ENCODE results near the gene TYW1B.
"Not testable (repeated sequence)": the region's sequence is repeated elsewhere in the genome, so short reads cannot be mapped to it uniquely, and the experiment has no call there.

TYW1B gene

GRCh38 chr7:72730815-72731214 lies 97.2 kb downstream of the TYW1B start:
- not testable (repeated sequence) for H3K79me2 ChIP-seq (ENCODE audit: control insufficient read depth, low read length); H3K27ac ChIP-seq (ENCODE audit: low read depth, low read length); H3K4me3 ChIP-seq (ENCODE audit: low read length); H3K4me2 ChIP-seq (ENCODE audit: low read length); H3K36me3 ChIP-seq (ENCODE audit: control insufficient read depth, low read length); H3K9me3 ChIP-seq (ENCODE audit: control insufficient read depth, insufficient read depth, low read length); H3K4me1 ChIP-seq (ENCODE audit: control insufficient read depth, low read length); H4K20me1 ChIP-seq (ENCODE audit: control insufficient read depth, insufficient read depth, low read depth, low read length); H3K9me2 ChIP-seq (replicated peaks; ENCODE audit: control insufficient read depth, low read length); H3F3A ChIP-seq (ENCODE audit: control insufficient read depth, insufficient read depth); H3K27me3 ChIP-seq (ENCODE audit: control insufficient read depth, low read length)

GRCh38 chr7:72730384-72730783 lies 97.6 kb downstream of the TYW1B start:
- H3K79me2 ChIP-seq (ENCODE audit: control insufficient read depth, low read length); H3K27me3 ChIP-seq (ENCODE audit: control insufficient read depth, low read length); H4K20me1 ChIP-seq (ENCODE audit: control insufficient read depth, insufficient read depth, low read depth, low read length); H3F3A ChIP-seq (ENCODE audit: control insufficient read depth, insufficient read depth); H3K9me3 ChIP-seq (ENCODE audit: control insufficient read depth, insufficient read depth, low read length); H3K4me3 ChIP-seq (ENCODE audit: low read length); H3K27ac ChIP-seq (ENCODE audit: low read depth, low read length); H3K36me3 ChIP-seq (ENCODE audit: control insufficient read depth, low read length); H3K4me1 ChIP-seq (ENCODE audit: control insufficient read depth, low read length); H3K9me2 ChIP-seq (replicated peaks; ENCODE audit: control insufficient read depth, low read length); H3K4me2 ChIP-seq (ENCODE audit: low read length): not testable (repeated sequence)

- not testable (repeated sequence) for H3K4me3 ChIP-seq (ENCODE audit: low read length); H3K4me2 ChIP-seq (ENCODE audit: low read length); H3F3A ChIP-seq (ENCODE audit: control insufficient read depth, insufficient read depth); H3K9me3 ChIP-seq (ENCODE audit: control insufficient read depth, insufficient read depth, low read length); H4K20me1 ChIP-seq (ENCODE audit: control insufficient read depth, insufficient read depth, low read depth, low read length); H3K36me3 ChIP-seq (ENCODE audit: control insufficient read depth, low read length); H3K27ac ChIP-seq (ENCODE audit: low read depth, low read length); H3K79me2 ChIP-seq (ENCODE audit: control insufficient read depth, low read length); H3K27me3 ChIP-seq (ENCODE audit: control insufficient read depth, low read length); H3K9me2 ChIP-seq (replicated peaks; ENCODE audit: control insufficient read depth, low read length); H3K4me1 ChIP-seq (ENCODE audit: control insufficient read depth, low read length)
Observed at GRCh38 chr7:72729130-72729529, 98.9 kb downstream of the TYW1B start.

DNA sequence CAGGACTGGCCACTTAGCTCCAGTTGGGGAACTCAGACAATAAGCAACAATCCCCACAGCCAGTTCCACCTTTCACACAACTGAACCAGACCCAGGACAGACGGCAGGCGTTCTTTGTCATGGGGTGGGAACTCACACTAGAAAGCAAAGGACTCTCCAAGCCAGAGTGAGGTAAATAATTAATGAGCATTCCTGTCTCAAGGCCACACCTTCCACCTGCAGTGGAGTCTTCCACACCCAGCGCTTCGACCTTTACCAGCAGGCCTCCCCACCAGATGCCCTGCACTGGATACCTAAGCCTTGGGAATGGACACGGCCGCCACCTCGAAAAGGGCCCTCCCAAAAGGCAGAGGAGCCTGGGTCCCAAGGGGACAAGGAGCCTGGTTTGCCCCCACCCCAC lies 105.3 kb downstream of the TYW1B start:
- not testable (repeated sequence) for H3F3A ChIP-seq (ENCODE audit: control insufficient read depth, insufficient read depth); H3K27ac ChIP-seq (ENCODE audit: low read depth, low read length); H4K20me1 ChIP-seq (ENCODE audit: control insufficient read depth, insufficient read depth, low read depth, low read length); H3K79me2 ChIP-seq (ENCODE audit: control insufficient read depth, low read length); H3K27me3 ChIP-seq (ENCODE audit: control insufficient read depth, low read length); H3K4me3 ChIP-seq (ENCODE audit: low read length); H3K9me3 ChIP-seq (ENCODE audit: control insufficient read depth, insufficient read depth, low read length); H3K4me1 ChIP-seq (ENCODE audit: control insufficient read depth, low read length); H3K9me2 ChIP-seq (replicated peaks; ENCODE audit: control insufficient read depth, low read length); H3K36me3 ChIP-seq (ENCODE audit: control insufficient read depth, low read length); H3K4me2 ChIP-seq (ENCODE audit: low read length)

DNA sequence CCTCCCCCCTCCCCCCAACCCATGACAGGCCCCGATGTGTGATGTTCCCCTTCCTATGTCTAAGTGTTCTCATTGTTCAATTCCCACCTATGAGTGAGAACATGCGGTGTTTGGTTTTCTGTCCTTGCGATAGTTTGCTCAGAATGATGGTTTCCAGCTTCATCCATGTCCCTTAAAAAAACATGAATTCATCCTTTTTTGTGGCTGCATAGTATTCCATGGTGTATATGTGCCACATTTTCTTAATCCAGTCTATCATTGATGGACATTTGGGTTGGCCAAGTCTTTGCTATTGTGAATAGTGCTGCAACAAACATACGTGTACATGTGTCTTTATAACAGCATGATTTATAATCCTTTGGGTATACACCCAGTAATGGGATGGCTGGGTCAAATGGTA lies 107.1 kb downstream of the TYW1B start:
- H3K4me1 ChIP-seq (ENCODE audit: control insufficient read depth, low read length); H3K36me3 ChIP-seq (ENCODE audit: control insufficient read depth, low read length); H3K4me3 ChIP-seq (ENCODE audit: low read length); H4K20me1 ChIP-seq (ENCODE audit: control insufficient read depth, insufficient read depth, low read depth, low read length); H3K79me2 ChIP-seq (ENCODE audit: control insufficient read depth, low read length); H3K9me2 ChIP-seq (replicated peaks; ENCODE audit: control insufficient read depth, low read length); H3K4me2 ChIP-seq (ENCODE audit: low read length); H3F3A ChIP-seq (ENCODE audit: control insufficient read depth, insufficient read depth); H3K27ac ChIP-seq (ENCODE audit: low read depth, low read length); H3K9me3 ChIP-seq (ENCODE audit: control insufficient read depth, insufficient read depth, low read length); H3K27me3 ChIP-seq (ENCODE audit: control insufficient read depth, low read length): not testable (repeated sequence)

GRCh38 chr7:72717252-72717774 lies 110.7 kb downstream of the TYW1B start:
- not testable (repeated sequence) for H4K20me1 ChIP-seq (ENCODE audit: control insufficient read depth, insufficient read depth, low read depth, low read length); H3K27me3 ChIP-seq (ENCODE audit: control insufficient read depth, low read length); H3K9me3 ChIP-seq (ENCODE audit: control insufficient read depth, insufficient read depth, low read length); H3K4me3 ChIP-seq (ENCODE audit: low read length); H3F3A ChIP-seq (ENCODE audit: control insufficient read depth, insufficient read depth); H3K9me2 ChIP-seq (replicated peaks; ENCODE audit: control insufficient read depth, low read length); H3K4me2 ChIP-seq (ENCODE audit: low read length); H3K79me2 ChIP-seq (ENCODE audit: control insufficient read depth, low read length); H3K27ac ChIP-seq (ENCODE audit: low read depth, low read length); H3K36me3 ChIP-seq (ENCODE audit: control insufficient read depth, low read length); H3K4me1 ChIP-seq (ENCODE audit: control insufficient read depth, low read length)

DNA sequence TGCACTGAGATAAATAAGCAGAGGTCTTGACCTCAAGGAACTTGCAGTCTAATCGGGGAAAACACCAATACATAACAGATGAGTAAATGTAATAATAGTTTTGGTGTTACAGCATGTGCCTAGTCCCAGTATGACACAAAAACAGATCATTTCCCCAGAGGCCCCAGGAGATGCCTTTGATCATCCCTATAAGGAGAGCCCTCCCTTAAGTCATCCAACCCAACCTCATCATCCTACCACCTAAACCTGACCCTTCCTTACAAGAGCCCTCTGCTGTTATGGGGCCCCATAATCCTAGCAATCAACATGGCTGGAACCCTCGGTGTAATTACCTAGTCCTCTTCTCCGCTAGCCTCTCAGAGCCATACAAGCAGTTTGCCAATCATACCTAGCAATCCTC lies 116.1 kb downstream of the TYW1B start:
- H3K4me3 ChIP-seq (ENCODE audit: low read length); H3K9me3 ChIP-seq (ENCODE audit: control insufficient read depth, insufficient read depth, low read length); H3K9me2 ChIP-seq (replicated peaks; ENCODE audit: control insufficient read depth, low read length); H3K36me3 ChIP-seq (ENCODE audit: control insufficient read depth, low read length); H3K79me2 ChIP-seq (ENCODE audit: control insufficient read depth, low read length); H3K4me2 ChIP-seq (ENCODE audit: low read length); H3F3A ChIP-seq (ENCODE audit: control insufficient read depth, insufficient read depth); H3K27me3 ChIP-seq (ENCODE audit: control insufficient read depth, low read length); H3K27ac ChIP-seq (ENCODE audit: low read depth, low read length); H3K4me1 ChIP-seq (ENCODE audit: control insufficient read depth, low read length); H4K20me1 ChIP-seq (ENCODE audit: control insufficient read depth, insufficient read depth, low read depth, low read length): not testable (repeated sequence)
